B cell (primary cell): ENCODE measurements around the gene MLLT10. TPM values are rescaled to one million over a fixed set of nuclear protein-coding genes. Genes with fewer than 3 reads are reported as not detected.
A peak's percentile ranks its signal among the peaks of the same experiment; 100 is the strongest.

ENCODE experiments used
- ATAC-seq: fragments of 200-7000 bp; cut with Tn5 transposase; one replicate; pipeline ENCODE4 v1.10.0; 2021; ENCODE audit warnings: low read depth, mild to moderate bottlenecking, moderate number of reproducible peaks, moderate library complexity
- CTCF ChIA-PET: fragments of 350-600 bp; sonication (Branson Sonifier 250); formaldehyde crosslinking; loops from one replicate; lab custom pipeline; 2021; ENCODE audit warnings: antibody characterized with exemption, inconsistent platforms; lab: Charles Lee
- POLR2A ChIA-PET: fragments of 350-600 bp; sonication (Branson Sonifier 250); formaldehyde crosslinking; loops from one replicate; lab custom pipeline; 2021; ENCODE audit warnings: antibody characterized with exemption; lab: Charles Lee
- DNase-seq: peaks from one replicate; pipeline ENCODE4 v3.0.0; 2013
- H2AFZ ChIP-seq: 2 replicates; pipeline ENCODE4 v1.6.1; 2012; ENCODE audit warnings: mild to moderate bottlenecking, low read depth, low read length; ENCODE audit not compliant: insufficient read depth, poor library complexity, severe bottlenecking
- H3K27ac ChIP-seq, 2 donors: 1 replicate in 1 of 2; 2 replicates in 1 of 2; pipeline ENCODE4 v1.5.1; 2012 to 2013; ENCODE audit warnings: low read length in 2 of 2, mild to moderate bottlenecking in 2 of 2, moderate library complexity in 1 of 2
- H3K27me3 ChIP-seq, 4 experiments: fragments of 200-600 bp in 1 of 4; sonication (generic) in 1 of 4; replicated peaks in 1 of 4; 1 replicate in 2 of 4; 2 replicates in 2 of 4; pipeline versions ENCODE4 v1.6.1 to v1.7.0; 2013 to 2016; ENCODE audit warnings: low read length in 3 of 4, mild to moderate bottlenecking in 2 of 4, mixed read lengths in 1 of 4, moderate library complexity in 1 of 4; ENCODE audit not compliant: insufficient read depth in 4 of 4, control insufficient read depth in 3 of 4; ENCODE audit errors: control extremely low read depth in 1 of 4
- H3K36me3 ChIP-seq, 2 experiments: replicated peaks in 1 of 2; 1 replicate in 1 of 2; 2 replicates in 1 of 2; pipeline versions ENCODE4 v1.6.1 to v1.7.1; 2013; ENCODE audit warnings: low read length in 1 of 2; ENCODE audit not compliant: insufficient read depth in 2 of 2, control insufficient read depth in 1 of 2; ENCODE audit errors: control extremely low read depth in 1 of 2, extremely low read depth in 1 of 2
- H3K4me1 ChIP-seq, 2 donors: fragments of 200-600 bp in 1 of 2; sonication (generic) in 1 of 2; 1 replicate in 1 of 2; 2 replicates in 1 of 2; pipeline versions ENCODE4 v1.5.1 to v1.6.1; 2013 to 2017; ENCODE audit warnings: low read length in 2 of 2; ENCODE audit not compliant: control insufficient read depth in 2 of 2, insufficient read depth in 2 of 2
- H3K4me2 ChIP-seq: replicated peaks from 2 replicates; pipeline ENCODE3; 2012; ENCODE audit warnings: mild to moderate bottlenecking, low read depth, low read length; ENCODE audit not compliant: poor library complexity, severe bottlenecking
- H3K4me3 ChIP-seq, 5 experiments: fragments of 200-600 bp in 1 of 5; sonication (generic) in 1 of 5; 1 replicate in 3 of 5; 2 replicates in 2 of 5; pipeline versions ENCODE4 v1.5.1 to v1.7.0; 2011 to 2016; ENCODE audit warnings: low read length in 4 of 5, mild to moderate bottlenecking in 4 of 5, low read depth in 2 of 5, control low read depth in 1 of 5, moderate library complexity in 1 of 5; ENCODE audit not compliant: insufficient read depth in 1 of 5; ENCODE audit errors: control extremely low read depth in 1 of 5, extremely low read depth in 1 of 5
- H3K79me2 ChIP-seq: fragments of 200-600 bp; sonication (generic); one replicate; pipeline ENCODE4 v1.6.0; 2016; ENCODE audit warnings: low read length; ENCODE audit not compliant: control insufficient read depth, insufficient read depth
- H3K9ac ChIP-seq: fragments of 200-600 bp; sonication (generic); 2 replicates; pipeline ENCODE4 v1.6.1; 2017; ENCODE audit warnings: mild to moderate bottlenecking, low read length, moderate library complexity
- H3K9me3 ChIP-seq, 3 donors: one replicate each; pipeline versions ENCODE4 v1.6.1 to v1.7.1; 2013; ENCODE audit warnings: low read length in 2 of 3; ENCODE audit not compliant: control insufficient read depth in 2 of 3, insufficient read depth in 1 of 3; ENCODE audit errors: control extremely low read depth in 1 of 3
- H4K20me1 ChIP-seq: 2 replicates; pipeline ENCODE4 v1.6.0; 2012; ENCODE audit warnings: mild to moderate bottlenecking, low read length; ENCODE audit not compliant: insufficient read depth, control insufficient read depth, poor library complexity, severe bottlenecking
- H3K27ac Mint-ChIP-seq: one replicate; pipeline ENCODE4 v1.8.0; 2021; ENCODE audit warnings: mixed read lengths
- H3K27me3 Mint-ChIP-seq: one replicate; pipeline ENCODE4 v1.8.0; 2021; ENCODE audit warnings: mixed read lengths
- H3K4me1 Mint-ChIP-seq: one replicate; pipeline ENCODE4 v1.8.0; 2021; ENCODE audit warnings: mixed read lengths
- H3K4me3 Mint-ChIP-seq: one replicate; pipeline ENCODE4 v1.8.0; 2021; ENCODE audit warnings: mixed read lengths
- H3K9me3 Mint-ChIP-seq: one replicate; pipeline ENCODE4 v1.8.0; 2022; ENCODE audit warnings: mixed read lengths; ENCODE audit not compliant: insufficient read depth
- CTCF ChIP-seq: fragments of 200-600 bp; IDR thresholded peaks from one replicate; pipeline ENCODE4 v1.8.0; 2022; ENCODE audit warnings: antibody characterized with exemption, mild to moderate bottlenecking
- EZH2 ChIP-seq: IDR thresholded peaks from 2 replicates; pipeline ENCODE4 v1.6.1; 2012; ENCODE audit warnings: borderline replicate concordance, low read depth, mild to moderate bottlenecking, moderate library complexity, low read length; ENCODE audit not compliant: insufficient read depth, poor library complexity, severe bottlenecking
- WGBS: methylation state at CpG from one replicate; pipeline ENCODE4 v1.1.5; 2013; ENCODE audit warnings: missing lambda C conversion rate; ENCODE audit not compliant: insufficient coverage; 5-methylcytosine and 5-hydroxymethylcytosine counted together
- intact Hi-C: fragments of 100-400 bp; cut with micrococcal nuclease; formaldehyde crosslinking; loops from one replicate; pipeline ENCODE4 v1.10.0; 2022
- polyA plus RNA-seq: library from polyadenylated mRNA; depleted of rRNA; stranded (reverse); fragments of >200 nt; gene quantifications from 2 replicates; pipeline ENCODE4 v1.2.3, GENCODE V29; 2012
- total RNA-seq, 2 donors: library from RNA; stranded (reverse); fragments of 120-200 nt in 1 of 2; gene quantifications; 1 replicate in 1 of 2; 2 replicates in 1 of 2; pipeline versions ENCODE4 v1.2.3 to v1.2.4, GENCODE V29; 2013 to 2022

The MLLT10 gene
- total and polyA plus RNA-seq, 2 donors (not counting 1 experiment from before 2014, with no cell fraction given), result 21.7 to 70.5 TPM

GRCh38 chr10:21517134-21518031 is 16.6 kb upstream of the MLLT10 start:
- H3K9ac ChIP-seq, result peak overlapping the region; percentile 55
- ATAC-seq (peak; percentile 47), DNase-seq (peak; percentile 75)
- no peaks in the 10 kb centered on the region for H3K9me3 Mint-ChIP-seq
- no peak overlapping the region for H3K27ac ChIP-seq
- peaks cover 0 to 7% (median 0%) of the 10 kb centered on the region in 3 donors for H3K9me3 ChIP-seq
- peak overlapping the region; percentile 75 for H2AFZ ChIP-seq
- H4K20me1 ChIP-seq, result peaks cover 12% of the 10 kb centered on the region
- H3K79me2 ChIP-seq, result no peaks in the 10 kb centered on the region
- ChIA-PET CTCF (interaction anchor here (1.0 to 1.5 kb wide), 5 partner anchors 17 to 23 kb away, joined by 3 to 9 read pairs (median 4); partner anchors contain the start of gene MLLT10), POLR2A (interaction anchor here (0.7 to 1.8 kb wide), 3 partner anchors 10 to 823 kb away, joined by 3 to 7 read pairs (median 5); no protein-coding TSS in a partner anchor)
- peak overlapping the region; percentile 89 for H3K4me2 ChIP-seq
- peak; percentile 71 for TF ChIP-seq EZH2
- TF ChIP-seq CTCF, result no peak
- H3K4me3 ChIP-seq, result peak overlapping the region in 4 of 5 experiments; percentile 39 to 61 (median 49)
- no peaks in the 10 kb centered on the region for H3K36me3 ChIP-seq
- under 1% methylated on average over 66 of the region's 73 CpGs for WGBS
- H3K27me3 ChIP-seq, result peaks cover 0 to 81% (median 72%) of the 10 kb centered on the region in 4 experiments
- intact Hi-C loops, result loop anchor here (1.0 to 2.0 kb wide), 3 partner anchors 10 to 21 kb away; no protein-coding TSS in a partner anchor
- peak overlapping the region; percentile 32 for H3K27ac Mint-ChIP-seq
- H3K4me1 ChIP-seq, result peaks cover 37 to 45% of the 10 kb centered on the region in 2 donors
- H3K27me3 Mint-ChIP-seq, result peaks cover 81% of the 10 kb centered on the region
- H3K4me3 Mint-ChIP-seq, result peak overlapping the region; percentile 85
- H3K4me1 Mint-ChIP-seq, result peaks cover 36% of the 10 kb centered on the region
